GM21528 (cell line): ENCODE measurements around the gene KDM6B.

Source experiments
- ATAC-seq: cut with Tn5 transposase; IDR thresholded peaks from one replicate; pipeline ENCODE4 v1.9.1; 2021; ENCODE audit warnings: mild to moderate bottlenecking, moderate library complexity; ENCODE audit not compliant: unreplicated experiment, low FRiP score

Gene KDM6B

GRCh38 chr17:7867881-7868329 is 33.9 kb downstream of the KDM6B start:
- ATAC-seq = no peak

- ATAC-seq = no peak
Observed at GRCh38 chr17:7873051-7873450, 39.0 kb downstream of the KDM6B start.

GRCh38 chr17:7875804-7876370 is 41.9 kb downstream of the KDM6B start:
- ATAC-seq = no peak

DNA sequence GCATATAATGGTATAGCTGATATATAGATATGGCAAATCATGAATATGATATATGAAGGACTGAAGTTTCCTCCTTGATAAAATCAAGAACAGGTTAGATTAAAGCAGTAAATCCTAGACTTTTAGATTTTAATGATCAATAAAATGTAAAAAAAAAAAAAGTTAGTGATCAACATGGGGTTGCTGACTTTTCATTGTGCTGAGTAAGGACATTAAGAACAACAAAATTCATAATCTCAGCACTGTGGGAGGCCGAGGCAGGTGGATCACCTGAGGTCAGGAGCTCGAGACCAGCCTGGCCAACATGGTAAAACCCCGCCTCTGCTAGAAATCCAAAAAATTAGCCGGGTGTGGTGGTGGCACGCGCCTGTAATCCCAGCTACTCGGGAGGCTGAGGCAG is 44.2 kb downstream of the KDM6B start:
- ATAC-seq = no peak

- ATAC-seq = no peak
Observed at GRCh38 chr17:7880076-7880868, 46.3 kb downstream of the KDM6B start.

- no peak for ATAC-seq
Observed at GRCh38 chr17:7881276-7882054, 47.4 kb downstream of the KDM6B start.

- no peak for ATAC-seq
Observed at GRCh38 chr17:7882068-7882467, 48.1 kb downstream of the KDM6B start.

- no peak for ATAC-seq
Observed at GRCh38 chr17:7882629-7883028, 48.6 kb downstream of the KDM6B start.
